ENCODE measurements around the gene TXNRD2. TPM values are rescaled to one million over a fixed set of nuclear protein-coding genes. Genes with fewer than 3 reads are reported as not detected.

Gene TXNRD2
- total and polyA plus RNA-seq, 2 experiments from 2014 or later: 11.2 to 12.4 TPM

DNA sequence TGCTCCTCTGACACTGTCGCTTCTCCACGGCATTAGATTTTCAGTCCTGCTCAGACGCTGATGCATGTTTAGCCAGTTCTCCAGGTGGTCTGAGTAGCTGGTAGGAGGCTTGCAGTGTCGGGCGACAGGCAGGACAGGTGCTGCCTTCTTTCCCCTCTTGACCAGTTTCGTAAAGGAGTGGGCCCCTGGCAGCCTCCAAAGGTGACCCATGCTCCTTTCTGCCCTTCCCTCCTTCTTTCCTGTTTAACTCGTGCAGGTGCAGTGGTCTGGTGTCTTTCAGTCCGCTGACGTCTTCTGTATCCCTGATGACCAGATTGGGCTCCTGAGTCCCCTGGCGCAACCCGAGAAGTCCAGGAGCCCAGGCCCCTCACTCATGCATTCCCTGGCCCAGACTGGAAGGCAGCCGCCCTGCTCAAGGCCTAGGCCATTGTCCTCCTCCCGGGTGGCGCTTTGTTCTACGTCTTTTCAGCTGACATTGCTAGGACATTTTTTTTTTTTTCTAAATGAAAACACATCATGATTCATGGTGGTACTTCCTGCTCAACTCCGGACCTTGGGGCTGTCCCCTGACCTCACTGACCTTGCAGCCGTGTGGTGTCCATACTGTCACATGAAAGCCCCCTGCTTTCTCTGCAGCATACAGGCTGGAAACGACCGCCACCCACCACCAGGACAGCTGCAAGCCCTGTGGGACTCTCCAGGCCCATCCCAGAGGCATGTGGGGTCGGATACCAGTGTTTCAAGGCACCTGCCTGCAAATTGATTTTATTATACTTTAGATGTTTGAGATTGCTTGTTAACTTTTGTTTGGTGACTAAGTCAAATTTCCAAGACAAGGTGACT is 25.5 kb upstream of the TXNRD2 start:
- H3K4me3 Mint-ChIP-seq: no peak overlapping the region

More for the DNA sequence above, 25.5 kb upstream of the TXNRD2 start:
- no peak overlapping the region for H3K4me2 ChIP-seq
- 0 out of 2 replicates have a peak overlapping the region, but pooled peaks have one; percentile 15 for H3K27ac Mint-ChIP-seq
- DNase-seq (ENCODE audit: low spot score): no peak
- H3K4me1 ChIP-seq (ENCODE audit: insufficient read depth): peaks cover 7% of the 10 kb centered on the region; the same call in 1 of the 2 replicates
- H3K9me3 Mint-ChIP-seq: no peaks in the 10 kb centered on the region; the same call in 2 of the 3 replicates
- peak overlapping the region; percentile 9; the same call in 1 of the 2 replicates for H3K27ac ChIP-seq (ENCODE audit: low read depth)
- H3F3A ChIP-seq (replicated peaks; ENCODE audit: low read depth): peaks cover 8% of the 10 kb centered on the region; the same call in 1 of the 2 replicates
- H3K27me3 ChIP-seq (ENCODE audit: insufficient read depth): no peaks in the 10 kb centered on the region
- no peak overlapping the region for H2AFZ ChIP-seq
- H3K4me1 Mint-ChIP-seq: peaks cover 18% of the 10 kb centered on the region
- H3K36me3 ChIP-seq (ENCODE audit: insufficient read depth): no peaks in the 10 kb centered on the region
- no peaks in the 10 kb centered on the region for H3K79me2 ChIP-seq (replicated peaks; ENCODE audit: insufficient read depth)
- no peak for ATAC-seq
- H3K36me3 Mint-ChIP-seq (ENCODE audit: low read depth): peaks cover 14% of the 10 kb centered on the region; the same call in 2 of the 3 replicates
- peaks cover 9% of the 10 kb centered on the region for H3K27me3 Mint-ChIP-seq (ENCODE audit: insufficient read depth, low read depth, poor library complexity)
- H3K4me3 ChIP-seq: no peak overlapping the region
- H3K9me2 ChIP-seq (ENCODE audit: insufficient read depth): no peaks in the 10 kb centered on the region
- TF ChIP-seq STAT1 (IDR thresholded peaks at IDR 0.05; ENCODE audit: unreplicated experiment) (no peak), ZNF331 (CRISPR knock-in tag; IDR thresholded peaks at IDR 0.05; ENCODE audit: low read depth) (no peak), ETS1 (IDR thresholded peaks at IDR 0.05) (no peak), EZH2 (IDR thresholded peaks at IDR 0.05; ENCODE audit: low read depth, unreplicated experiment) (no peak), REST (IDR thresholded peaks at IDR 0.05; ENCODE audit: unreplicated experiment) (no peak), POLR2AphosphoS5 (IDR thresholded peaks at IDR 0.05; ENCODE audit: low read depth) (no peak), ZNF114 (CRISPR knock-in tag; IDR thresholded peaks at IDR 0.05) (no peak), NANOG (IDR thresholded peaks at IDR 0.05; ENCODE audit: borderline replicate concordance) (no peak), EZH2phosphoT487 (IDR thresholded peaks at IDR 0.05; ENCODE audit: unreplicated experiment) (no peak), CREB1 (CRISPR knock-in tag; IDR thresholded peaks at IDR 0.05; ENCODE audit: low read depth) (no peak), JUNB (IDR thresholded peaks at IDR 0.05; ENCODE audit: unreplicated experiment) (no peak)
- TF ChIP-seq, protein P1, sequence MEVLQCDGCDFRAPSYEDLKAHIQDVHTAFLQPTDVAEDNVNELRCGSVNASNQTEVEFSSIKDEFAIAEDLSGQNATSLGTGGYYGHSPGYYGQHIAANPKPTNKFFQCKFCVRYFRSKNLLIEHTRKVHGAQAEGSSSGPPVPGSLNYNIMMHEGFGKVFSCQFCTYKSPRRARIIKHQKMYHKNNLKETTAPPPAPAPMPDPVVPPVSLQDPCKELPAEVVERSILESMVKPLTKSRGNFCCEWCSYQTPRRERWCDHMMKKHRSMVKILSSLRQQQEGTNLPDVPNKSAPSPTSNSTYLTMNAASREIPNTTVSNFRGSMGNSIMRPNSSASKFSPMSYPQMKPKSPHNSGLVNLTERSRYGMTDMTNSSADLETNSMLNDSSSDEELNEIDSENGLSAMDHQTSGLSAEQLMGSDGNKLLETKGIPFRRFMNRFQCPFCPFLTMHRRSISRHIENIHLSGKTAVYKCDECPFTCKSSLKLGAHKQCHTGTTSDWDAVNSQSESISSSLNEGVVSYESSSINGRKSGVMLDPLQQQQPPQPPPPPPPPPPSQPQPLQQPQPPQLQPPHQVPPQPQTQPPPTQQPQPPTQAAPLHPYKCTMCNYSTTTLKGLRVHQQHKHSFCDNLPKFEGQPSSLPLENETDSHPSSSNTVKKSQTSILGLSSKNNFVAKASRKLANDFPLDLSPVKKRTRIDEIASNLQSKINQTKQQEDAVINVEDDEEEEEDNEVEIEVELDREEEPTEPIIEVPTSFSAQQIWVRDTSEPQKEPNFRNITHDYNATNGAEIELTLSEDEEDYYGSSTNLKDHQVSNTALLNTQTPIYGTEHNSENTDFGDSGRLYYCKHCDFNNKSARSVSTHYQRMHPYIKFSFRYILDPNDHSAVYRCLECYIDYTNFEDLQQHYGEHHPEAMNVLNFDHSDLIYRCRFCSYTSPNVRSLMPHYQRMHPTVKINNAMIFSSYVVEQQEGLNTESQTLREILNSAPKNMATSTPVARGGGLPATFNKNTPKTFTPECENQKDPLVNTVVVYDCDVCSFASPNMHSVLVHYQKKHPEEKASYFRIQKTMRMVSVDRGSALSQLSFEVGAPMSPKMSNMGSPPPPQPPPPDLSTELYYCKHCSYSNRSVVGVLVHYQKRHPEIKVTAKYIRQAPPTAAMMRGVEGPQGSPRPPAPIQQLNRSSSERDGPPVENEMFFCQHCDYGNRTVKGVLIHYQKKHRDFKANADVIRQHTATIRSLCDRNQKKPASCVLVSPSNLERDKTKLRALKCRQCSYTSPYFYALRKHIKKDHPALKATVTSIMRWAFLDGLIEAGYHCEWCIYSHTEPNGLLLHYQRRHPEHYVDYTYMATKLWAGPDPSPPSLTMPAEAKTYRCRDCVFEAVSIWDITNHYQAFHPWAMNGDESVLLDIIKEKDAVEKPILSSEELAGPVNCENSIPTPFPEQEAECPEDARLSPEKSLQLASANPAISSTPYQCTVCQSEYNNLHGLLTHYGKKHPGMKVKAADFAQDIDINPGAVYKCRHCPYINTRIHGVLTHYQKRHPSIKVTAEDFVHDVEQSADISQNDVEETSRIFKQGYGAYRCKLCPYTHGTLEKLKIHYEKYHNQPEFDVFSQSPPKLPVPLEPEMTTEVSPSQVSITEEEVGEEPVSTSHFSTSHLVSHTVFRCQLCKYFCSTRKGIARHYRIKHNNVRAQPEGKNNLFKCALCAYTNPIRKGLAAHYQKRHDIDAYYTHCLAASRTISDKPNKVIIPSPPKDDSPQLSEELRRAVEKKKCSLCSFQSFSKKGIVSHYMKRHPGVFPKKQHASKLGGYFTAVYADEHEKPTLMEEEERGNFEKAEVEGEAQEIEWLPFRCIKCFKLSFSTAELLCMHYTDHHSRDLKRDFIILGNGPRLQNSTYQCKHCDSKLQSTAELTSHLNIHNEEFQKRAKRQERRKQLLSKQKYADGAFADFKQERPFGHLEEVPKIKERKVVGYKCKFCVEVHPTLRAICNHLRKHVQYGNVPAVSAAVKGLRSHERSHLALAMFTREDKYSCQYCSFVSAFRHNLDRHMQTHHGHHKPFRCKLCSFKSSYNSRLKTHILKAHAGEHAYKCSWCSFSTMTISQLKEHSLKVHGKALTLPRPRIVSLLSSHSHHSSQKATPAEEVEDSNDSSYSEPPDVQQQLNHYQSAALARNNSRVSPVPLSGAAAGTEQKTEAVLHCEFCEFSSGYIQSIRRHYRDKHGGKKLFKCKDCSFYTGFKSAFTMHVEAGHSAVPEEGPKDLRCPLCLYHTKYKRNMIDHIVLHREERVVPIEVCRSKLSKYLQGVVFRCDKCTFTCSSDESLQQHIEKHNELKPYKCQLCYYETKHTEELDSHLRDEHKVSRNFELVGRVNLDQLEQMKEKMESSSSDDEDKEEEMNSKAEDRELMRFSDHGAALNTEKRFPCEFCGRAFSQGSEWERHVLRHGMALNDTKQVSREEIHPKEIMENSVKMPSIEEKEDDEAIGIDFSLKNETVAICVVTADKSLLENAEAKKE (CRISPR knock-in tag; IDR thresholded peaks at IDR 0.05): no peak
- TF ChIP-seq, protein P2, sequence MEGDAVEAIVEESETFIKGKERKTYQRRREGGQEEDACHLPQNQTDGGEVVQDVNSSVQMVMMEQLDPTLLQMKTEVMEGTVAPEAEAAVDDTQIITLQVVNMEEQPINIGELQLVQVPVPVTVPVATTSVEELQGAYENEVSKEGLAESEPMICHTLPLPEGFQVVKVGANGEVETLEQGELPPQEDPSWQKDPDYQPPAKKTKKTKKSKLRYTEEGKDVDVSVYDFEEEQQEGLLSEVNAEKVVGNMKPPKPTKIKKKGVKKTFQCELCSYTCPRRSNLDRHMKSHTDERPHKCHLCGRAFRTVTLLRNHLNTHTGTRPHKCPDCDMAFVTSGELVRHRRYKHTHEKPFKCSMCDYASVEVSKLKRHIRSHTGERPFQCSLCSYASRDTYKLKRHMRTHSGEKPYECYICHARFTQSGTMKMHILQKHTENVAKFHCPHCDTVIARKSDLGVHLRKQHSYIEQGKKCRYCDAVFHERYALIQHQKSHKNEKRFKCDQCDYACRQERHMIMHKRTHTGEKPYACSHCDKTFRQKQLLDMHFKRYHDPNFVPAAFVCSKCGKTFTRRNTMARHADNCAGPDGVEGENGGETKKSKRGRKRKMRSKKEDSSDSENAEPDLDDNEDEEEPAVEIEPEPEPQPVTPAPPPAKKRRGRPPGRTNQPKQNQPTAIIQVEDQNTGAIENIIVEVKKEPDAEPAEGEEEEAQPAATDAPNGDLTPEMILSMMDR (conservative IDR thresholded peaks at IDR 0.05; ENCODE audit: low read depth in 2 of 2): no peak
- no peaks in the 10 kb centered on the region; the same call in 1 of the 2 replicates for H4K20me1 ChIP-seq (replicated peaks; ENCODE audit: insufficient read depth)
